D341Med (cell line): Measurements from ENCODE around the gene DCAF7.

ENCODE experiments used
- DNase-seq: peaks from one replicate; pipeline ENCODE4 v3.0.0; 2012; ENCODE audit warnings: low spot score

DCAF7 gene

DNA sequence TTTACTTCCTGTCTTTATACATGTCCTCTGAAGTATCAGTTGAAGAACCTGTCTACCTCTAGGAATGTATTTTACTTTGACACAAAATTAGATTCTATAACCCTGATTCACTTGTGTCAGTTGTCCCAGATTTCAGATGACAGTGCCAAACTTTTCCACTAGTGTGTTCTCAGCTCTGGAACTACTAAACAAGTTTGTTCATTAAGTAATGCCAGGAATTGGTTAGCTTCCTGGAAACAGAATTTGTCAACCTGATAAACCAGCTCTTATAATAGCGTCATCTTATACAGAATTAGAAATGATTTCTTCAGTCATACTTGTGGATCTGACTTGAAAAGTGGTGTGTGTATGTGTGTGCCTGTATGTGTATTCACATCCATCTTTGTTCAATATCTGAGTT, 79.3 kb downstream of the DCAF7 start:
- DNase-seq = no peak

DNA sequence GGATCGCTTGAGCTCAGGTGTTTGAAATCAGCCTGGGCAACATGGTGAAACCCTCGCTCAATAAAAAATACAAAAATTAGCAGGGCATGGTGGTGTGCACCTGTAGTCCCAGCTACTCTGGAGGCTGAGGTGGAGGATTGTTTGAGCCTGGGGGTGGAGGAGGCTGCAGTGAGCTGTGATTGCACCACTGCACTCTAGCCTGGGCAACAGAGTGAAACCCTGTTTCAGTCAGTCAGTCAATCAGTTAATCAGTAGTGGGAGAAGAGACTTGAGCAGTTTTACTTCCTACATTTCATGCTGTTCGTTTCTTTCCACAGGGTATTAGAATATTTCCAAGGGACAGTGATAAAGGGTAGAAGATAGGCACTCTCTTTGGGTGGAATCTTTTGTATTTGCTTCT, 80.8 kb downstream of the DCAF7 start:
- DNase-seq = no peak

DNA sequence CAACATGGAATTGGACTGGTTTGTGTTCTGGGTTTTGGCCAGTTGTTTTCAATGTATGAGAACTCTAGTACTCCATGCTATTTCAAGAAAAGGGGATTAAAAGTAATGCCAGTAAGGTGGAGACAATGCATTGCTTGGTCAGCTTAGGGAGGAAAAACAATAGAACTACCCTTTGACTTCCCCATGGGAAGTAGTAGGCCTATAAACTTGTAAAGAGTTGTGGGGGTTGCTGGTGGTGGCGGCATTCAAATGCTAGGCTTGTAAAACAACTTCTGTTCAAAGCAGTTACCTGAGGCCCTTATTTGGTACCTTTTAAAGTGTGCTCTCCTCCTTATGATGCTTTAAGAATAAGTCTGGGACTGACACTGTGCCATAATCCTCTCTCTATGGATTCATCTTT, 81.3 kb downstream of the DCAF7 start:
- DNase-seq = no peak

DNA sequence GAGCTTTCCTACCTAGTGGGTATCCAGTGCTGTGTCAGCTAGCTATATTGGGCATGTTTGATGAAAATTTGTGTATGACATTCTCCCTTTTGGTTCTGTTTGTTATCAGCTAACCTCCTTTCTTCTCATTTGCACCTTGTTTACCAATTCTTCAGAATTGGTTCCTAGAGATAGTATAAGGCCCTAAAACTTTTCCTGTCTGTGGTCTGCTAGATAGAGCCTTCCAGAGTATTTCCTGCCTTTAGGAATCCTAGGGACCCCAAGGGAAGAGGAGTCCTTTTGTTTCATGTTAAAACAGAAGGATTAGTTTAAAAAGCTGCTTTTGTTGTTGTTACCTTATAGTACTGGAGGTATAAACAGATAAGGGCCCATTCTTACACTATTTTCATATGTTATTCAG, 83.5 kb downstream of the DCAF7 start:
- DNase-seq = no peak

DNA sequence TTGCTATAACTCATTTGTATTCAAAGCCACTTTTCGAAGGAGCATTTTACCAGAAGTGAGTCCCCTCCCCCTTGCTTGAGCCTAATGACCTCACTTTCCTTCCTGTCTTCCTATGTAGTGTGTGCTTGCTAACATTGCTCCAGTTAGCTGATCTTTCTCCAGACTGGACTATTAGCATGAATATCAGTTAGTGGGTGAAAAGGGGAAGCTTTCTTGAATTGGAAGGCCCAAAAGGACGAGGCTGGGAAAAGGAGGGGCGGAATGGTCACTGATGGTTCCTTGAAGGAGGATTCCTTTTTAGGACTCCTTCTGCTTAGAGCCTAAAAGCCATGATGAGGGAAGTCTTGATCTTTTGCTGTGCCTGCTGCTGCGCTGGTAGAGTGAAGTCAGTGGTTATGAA, 83.9 kb downstream of the DCAF7 start:
- no peak for DNase-seq

DNA sequence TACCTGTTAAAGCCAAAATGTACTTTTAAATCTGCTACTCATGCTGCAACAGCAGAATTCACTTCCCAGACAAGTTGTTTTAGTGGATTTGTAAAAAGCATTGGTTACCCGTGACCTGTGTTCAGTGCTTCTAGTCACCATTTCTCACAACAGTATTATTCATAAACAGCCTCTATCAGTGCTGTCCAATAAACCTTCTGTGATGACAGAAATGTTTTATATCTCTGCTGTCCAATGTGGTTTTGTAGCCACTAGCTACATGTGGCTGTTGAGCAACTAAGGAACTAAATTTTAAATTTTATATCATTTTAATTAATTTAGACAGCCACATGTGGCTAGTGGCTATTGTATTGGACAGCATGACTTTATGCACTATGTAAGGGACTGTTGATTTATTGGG, 84.5 kb downstream of the DCAF7 start:
- no peak for DNase-seq

DNA sequence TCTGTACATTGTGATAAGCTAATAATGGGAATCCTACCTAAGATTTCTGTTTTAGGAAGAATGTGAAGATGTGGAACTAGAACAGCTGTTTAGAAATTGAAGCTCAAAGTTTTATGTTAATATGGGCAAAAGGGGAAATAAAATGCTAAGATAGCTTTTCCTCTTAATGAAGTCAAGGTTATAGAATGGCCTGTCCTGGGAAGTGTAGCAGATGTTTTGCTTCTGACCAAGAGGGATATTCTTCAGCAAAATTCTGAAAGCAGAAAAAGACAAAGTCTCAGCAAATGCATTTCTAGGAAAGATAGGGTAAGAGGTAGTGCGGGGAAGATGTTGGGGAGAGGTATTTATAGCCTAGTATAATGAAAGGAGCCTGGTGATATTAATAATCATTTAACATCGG, 85.0 kb downstream of the DCAF7 start:
- no peak for DNase-seq

DNA sequence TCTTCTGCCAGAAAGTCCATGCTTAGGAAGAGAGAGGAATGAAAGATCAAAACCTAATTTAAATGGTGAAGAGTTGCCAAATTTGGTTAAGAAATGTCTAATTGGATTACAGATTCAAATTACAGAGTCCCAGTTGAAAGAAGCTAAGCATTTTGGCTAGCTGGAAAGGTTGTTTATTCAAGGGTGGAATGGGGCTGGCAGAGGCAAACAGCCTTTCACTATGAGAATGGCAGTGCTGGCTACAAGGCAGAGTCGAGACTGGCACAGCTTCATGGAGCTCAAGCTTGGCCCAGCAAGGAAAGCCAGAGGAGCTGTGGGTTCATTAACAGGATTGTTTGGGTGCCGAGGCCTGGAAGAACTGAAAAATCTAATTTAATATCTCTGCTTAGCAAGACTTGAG, 85.5 kb downstream of the DCAF7 start:
- no peak for DNase-seq

DNA sequence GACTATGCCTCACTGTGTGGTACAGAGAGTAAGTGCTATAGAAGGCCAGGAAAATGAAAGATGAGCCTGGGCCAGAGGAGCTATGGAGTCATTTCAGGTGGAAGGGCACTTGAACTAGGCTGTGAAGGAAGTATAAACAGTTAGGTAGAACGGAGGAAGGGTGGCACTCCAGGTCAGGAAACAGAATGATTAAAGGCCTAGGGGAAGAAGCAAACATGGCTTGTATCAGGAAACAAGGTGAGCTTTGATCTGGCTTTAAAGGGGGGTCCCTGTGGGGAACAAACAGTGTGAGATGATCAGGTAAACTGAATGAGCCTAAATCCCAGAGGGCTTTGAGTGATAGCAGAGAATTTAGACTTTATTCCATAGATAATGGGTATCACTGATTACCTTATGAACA, 88.8 kb downstream of the DCAF7 start:
- DNase-seq = no peak

DNA sequence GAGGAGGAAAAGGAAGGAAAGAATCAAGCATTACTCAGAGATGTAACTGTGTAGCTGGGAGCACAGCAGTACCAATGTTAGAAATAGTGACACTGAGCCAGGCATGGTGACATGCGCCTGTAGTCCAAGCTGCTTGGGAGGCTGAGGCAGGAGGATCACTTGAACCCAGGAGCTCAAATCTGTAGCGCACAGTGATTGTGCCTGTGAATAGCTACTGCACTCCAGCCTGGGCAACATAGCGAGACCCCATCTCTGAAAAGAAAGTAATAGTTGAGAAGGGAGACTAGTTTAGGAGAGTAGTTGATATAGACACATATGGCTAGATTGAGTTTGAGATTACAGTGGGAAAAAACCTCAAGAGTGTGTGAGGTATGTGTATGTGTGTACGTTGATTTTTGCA, 89.8 kb downstream of the DCAF7 start:
- DNase-seq = no peak

DNA sequence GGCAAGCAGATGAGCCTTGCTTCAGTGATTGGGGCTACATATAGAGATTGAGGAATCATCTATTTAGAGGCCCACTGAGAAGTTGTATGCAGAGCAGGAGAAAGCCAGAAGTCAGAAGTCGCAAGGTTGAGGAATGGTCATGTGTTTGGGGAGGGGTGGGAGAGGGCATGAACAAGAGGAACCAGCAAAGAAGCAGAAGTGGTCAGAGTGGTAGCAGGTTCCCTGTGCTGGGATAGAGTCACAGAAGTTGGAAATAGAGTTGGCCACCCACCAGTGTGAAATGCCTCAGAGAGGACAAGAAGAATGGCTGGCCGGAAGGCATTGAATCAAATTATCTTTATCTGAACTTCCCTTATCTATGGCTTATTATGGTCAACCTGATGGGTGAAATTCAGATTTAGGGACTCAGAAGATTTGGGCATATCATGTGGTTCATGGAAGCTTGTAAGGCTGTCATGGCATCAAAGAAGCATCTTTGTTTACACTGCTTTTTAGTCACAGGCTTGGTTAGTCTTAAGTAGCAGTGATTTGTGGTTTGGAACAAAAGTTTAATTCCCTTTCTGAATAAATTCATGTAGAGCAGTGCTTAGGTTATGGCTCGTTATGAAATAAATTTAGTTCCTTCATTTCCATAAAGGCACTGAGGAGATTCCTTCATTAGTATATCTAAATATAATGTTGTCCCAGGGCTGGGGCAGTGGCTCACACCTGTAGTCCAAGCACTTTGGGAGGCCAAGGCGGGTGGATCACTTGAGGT, 91.6 kb downstream of the DCAF7 start:
- no peak for DNase-seq
